Vagina (tissue), 2 donors: Measurements from ENCODE around the gene GMEB2. TPM values are rescaled to one million over a fixed set of nuclear protein-coding genes. Genes with fewer than 3 reads are reported as not detected.
A peak's percentile ranks its signal among the peaks of the same experiment; 100 is the strongest.
"Not testable (repeated sequence)": the region's sequence is repeated elsewhere in the genome, so short reads cannot be mapped to it uniquely, and the experiment has no call there.

Source experiments
- DNase-seq, 2 donors: peaks; one replicate each; pipeline ENCODE4 v3.0.0-alpha.2; 2017; ENCODE audit errors: extremely low spot score in 2 of 2
- H3K27ac ChIP-seq: fragments of 200-600 bp; sonication (generic); one replicate; pipeline ENCODE4 v1.5.1; 2019
- H3K27me3 ChIP-seq: fragments of 200-600 bp; sonication (generic); one replicate; pipeline ENCODE4 v1.5.1; 2019
- H3K36me3 ChIP-seq, 2 donors: fragments of 200-600 bp; sonication (generic); one replicate each; pipeline ENCODE4 v1.5.1; 2017 to 2019
- H3K4me1 ChIP-seq: fragments of 200-600 bp; sonication (generic); one replicate; pipeline ENCODE4 v1.5.1; 2019
- H3K4me3 ChIP-seq, 2 donors: fragments of 200-600 bp; sonication (generic); 1 replicate in 1 of 2; 2 replicates in 1 of 2; pipeline ENCODE4 v1.5.1; 2016 to 2019
- H3K9me3 ChIP-seq: fragments of 200-600 bp; sonication (generic); one replicate; pipeline ENCODE4 v1.5.1; 2019
- POLR2A ChIP-seq, 2 donors: fragments of 450-650 bp; IDR thresholded peaks; one replicate each; pipeline ENCODE4 v1.6.1; 2017; ENCODE audit warnings: antibody characterized with exemption in 2 of 2, mild to moderate bottlenecking in 2 of 2, moderate library complexity in 2 of 2
- POLR2AphosphoS5 ChIP-seq, 2 donors: sonication (generic); formaldehyde crosslinking; IDR thresholded peaks; one replicate each; pipeline ENCODE4 v1.9.0; 2017; ENCODE audit warnings: antibody characterized with exemption in 2 of 2, mild to moderate bottlenecking in 2 of 2, low read depth in 1 of 2; ENCODE audit not compliant: insufficient read depth in 1 of 2
- intact Hi-C: fragments of 100-400 bp; cut with DNase I; formaldehyde crosslinking; loops from one replicate; pipeline ENCODE4 v1.15.1; 2023
- total RNA-seq: library from RNA; depleted of rRNA; stranded (reverse); fragments of >200 nt; gene quantifications from one replicate; pipeline ENCODE4 v1.2.3, GENCODE V29; 2016
- TF ChIP-seq, protein P1 (sequence below), 3 experiments: fragments of 450-650 bp in 2 of 3; fragments of 200-600 bp in 1 of 3; sonication (generic) in 1 of 3; IDR thresholded peaks; one replicate each; pipeline ENCODE4 v1.5.1; 2017 to 2019; ENCODE audit warnings: antibody characterized with exemption in 3 of 3, mild to moderate bottlenecking in 2 of 3, moderate library complexity in 2 of 3

GMEB2 gene
- total RNA-seq, 1 donor from 2014 or later, result 11.3 TPM

DNA sequence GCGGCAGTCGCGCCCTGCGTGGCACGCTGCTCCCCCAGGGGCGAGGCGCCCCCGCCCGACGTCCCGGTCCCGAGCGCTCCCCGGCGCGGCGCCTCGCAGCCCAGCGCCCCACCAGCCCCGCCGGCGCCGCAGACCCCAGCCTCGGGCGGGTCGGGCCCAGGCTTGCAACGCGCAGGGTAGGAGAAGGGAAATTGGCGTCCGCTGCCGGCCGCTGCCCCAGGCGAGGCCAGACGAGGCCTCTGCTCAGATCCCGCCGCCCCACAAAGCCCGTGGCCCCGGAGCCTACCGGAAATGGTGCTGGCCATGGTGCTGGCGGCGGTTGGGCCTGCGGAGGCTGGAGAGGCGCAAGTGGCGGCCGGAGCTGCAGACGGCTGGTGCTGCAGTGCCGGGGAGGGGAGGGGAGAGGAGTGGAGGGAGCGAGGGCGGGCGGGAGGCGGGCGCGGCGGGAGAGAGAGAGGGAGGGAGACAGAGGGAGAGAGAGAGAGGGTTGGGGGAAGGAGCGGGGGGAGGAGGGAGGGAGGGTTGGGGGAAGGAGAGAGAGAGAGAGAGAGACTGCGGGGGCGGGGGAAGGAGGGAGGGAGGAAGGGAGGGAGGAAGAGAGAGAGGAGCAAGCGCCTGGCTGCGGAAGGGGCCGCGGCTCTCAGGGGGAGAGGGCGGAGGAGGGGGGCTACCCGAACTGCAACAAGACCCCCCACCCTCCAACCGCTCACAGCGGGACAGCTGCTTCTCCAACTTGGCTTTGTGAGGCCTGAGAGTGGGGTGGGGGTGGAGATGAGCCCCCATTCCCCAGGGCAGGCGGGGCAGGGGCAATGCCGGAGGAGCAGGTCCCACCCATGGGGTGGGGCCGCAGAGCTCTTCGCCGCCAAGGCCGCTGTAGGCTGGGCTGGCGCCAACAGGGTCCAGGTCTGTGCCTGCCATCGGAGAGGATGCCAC, 26.4 kb upstream of the GMEB2 start, which contains the start of gene STMN3:
STMN3 (minus strand) TSS at position 384 of the 933 bp plus-strand sequence; CDS start at position 305, 79 bp downstream.
- intact Hi-C loops, result no loop called here
- H3K36me3 ChIP-seq, result no peaks in the 10 kb centered on the region
- H3K27ac ChIP-seq, result peak within 1 kb of the TSS; percentile 74
- H3K4me3 ChIP-seq, result peak within 1 kb of the TSS; percentile 52 to 81
- no peaks in the 10 kb centered on the region for H3K27me3 ChIP-seq
- H3K9me3 ChIP-seq, result no peaks in the 10 kb centered on the region
- peaks cover 37% of the 10 kb centered on the region for H3K4me1 ChIP-seq
- no peak for DNase-seq
- TF ChIP-seq, protein P1, sequence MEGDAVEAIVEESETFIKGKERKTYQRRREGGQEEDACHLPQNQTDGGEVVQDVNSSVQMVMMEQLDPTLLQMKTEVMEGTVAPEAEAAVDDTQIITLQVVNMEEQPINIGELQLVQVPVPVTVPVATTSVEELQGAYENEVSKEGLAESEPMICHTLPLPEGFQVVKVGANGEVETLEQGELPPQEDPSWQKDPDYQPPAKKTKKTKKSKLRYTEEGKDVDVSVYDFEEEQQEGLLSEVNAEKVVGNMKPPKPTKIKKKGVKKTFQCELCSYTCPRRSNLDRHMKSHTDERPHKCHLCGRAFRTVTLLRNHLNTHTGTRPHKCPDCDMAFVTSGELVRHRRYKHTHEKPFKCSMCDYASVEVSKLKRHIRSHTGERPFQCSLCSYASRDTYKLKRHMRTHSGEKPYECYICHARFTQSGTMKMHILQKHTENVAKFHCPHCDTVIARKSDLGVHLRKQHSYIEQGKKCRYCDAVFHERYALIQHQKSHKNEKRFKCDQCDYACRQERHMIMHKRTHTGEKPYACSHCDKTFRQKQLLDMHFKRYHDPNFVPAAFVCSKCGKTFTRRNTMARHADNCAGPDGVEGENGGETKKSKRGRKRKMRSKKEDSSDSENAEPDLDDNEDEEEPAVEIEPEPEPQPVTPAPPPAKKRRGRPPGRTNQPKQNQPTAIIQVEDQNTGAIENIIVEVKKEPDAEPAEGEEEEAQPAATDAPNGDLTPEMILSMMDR (IDR thresholded peaks at IDR 0.05), result no peak
- peak in 1 of 2 donors; percentile 12 for TF ChIP-seq POLR2A (IDR thresholded peaks at IDR 0.05)
- TF ChIP-seq POLR2AphosphoS5 (IDR thresholded peaks at IDR 0.05; ENCODE audit: insufficient read depth in 1 of 2, low read depth in 1 of 2), result peak in 1 of 2 donors; percentile 62

DNA sequence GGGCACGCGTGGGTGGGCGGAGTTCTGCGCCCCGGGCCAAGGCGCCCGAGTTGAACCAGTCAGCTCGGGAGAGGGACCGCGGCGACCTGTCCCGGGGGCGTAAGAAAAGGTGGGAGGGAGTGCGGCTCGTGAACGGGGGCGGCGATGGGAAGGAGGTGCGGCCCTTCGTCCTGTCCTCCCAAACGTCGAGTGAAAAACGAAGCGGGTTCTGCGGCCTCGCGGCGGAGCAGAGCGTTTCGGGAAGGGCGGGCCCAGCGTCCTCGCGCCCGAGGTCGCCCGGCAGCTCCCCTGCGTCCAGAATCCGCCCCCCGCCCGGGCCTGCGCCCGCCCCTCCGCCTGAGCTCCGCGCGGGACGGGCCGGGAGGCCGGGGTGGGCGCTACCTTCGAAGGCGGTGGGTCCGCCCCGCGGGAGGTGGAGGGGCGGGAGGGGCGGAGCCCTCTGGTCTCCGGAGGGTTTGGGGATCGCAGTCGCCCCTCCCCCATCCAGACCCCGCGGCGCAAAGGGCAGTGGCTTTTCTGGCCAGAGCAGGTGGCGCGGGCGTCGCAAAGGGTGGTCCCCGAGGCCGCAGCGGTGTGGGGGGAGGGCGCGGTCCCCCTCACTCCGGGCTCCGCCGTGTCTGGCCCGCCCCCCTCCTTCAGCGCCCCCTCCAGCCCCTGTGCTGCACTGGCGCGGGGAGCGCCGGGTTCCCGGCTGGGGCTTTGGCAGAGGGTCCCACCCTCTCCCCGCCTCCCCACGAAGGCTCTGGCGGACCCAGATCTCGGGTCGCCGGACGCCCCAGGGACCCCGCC, 25.5 kb upstream of the GMEB2 start:
- intact Hi-C loops, result no loop called here
- Histone ChIP-seq H3K36me3 (no peaks in the 10 kb centered on the region), H3K4me1 (peaks cover 30% of the 10 kb centered on the region), H3K27ac (peak overlapping the region; percentile 74), H3K9me3 (no peaks in the 10 kb centered on the region), H3K27me3 (no peaks in the 10 kb centered on the region), H3K4me3 (peak overlapping the region; percentile 52 to 81)
- no peak for TF ChIP-seq POLR2A (IDR thresholded peaks at IDR 0.05)
- TF ChIP-seq POLR2AphosphoS5 (IDR thresholded peaks at IDR 0.05; ENCODE audit: insufficient read depth in 1 of 2, low read depth in 1 of 2), result no peak
- TF ChIP-seq, protein P1 (IDR thresholded peaks at IDR 0.05), result no peak
- DNase-seq, result no peak

DNA sequence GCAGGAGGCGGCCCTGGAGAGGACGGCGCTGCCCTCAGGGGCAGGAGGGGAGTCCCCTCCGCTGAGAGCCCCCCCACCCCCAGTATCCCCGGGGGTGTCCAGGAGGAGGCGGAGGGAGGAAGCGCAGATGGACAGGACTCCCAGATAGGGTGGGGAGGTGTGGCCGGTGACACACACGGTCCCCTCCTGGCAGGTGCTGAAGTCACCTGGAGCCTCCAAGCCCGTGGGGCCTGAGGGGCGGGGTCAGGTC, 25.0 kb upstream of the GMEB2 start:
- Histone ChIP-seq H3K9me3 (no peaks in the 10 kb centered on the region), H3K27me3 (no peaks in the 10 kb centered on the region), H3K27ac (no peak overlapping the region), H3K4me1 (peaks cover 26% of the 10 kb centered on the region), H3K36me3 (no peaks in the 10 kb centered on the region), H3K4me3 (peak overlapping the region; percentile 52 to 81)
- intact Hi-C loops, result no loop called here
- TF ChIP-seq, protein P1 (IDR thresholded peaks at IDR 0.05), result no peak
- TF ChIP-seq POLR2A (IDR thresholded peaks at IDR 0.05), result no peak
- no peak for TF ChIP-seq POLR2AphosphoS5 (IDR thresholded peaks at IDR 0.05; ENCODE audit: insufficient read depth in 1 of 2, low read depth in 1 of 2)
- DNase-seq, result no peak

DNA sequence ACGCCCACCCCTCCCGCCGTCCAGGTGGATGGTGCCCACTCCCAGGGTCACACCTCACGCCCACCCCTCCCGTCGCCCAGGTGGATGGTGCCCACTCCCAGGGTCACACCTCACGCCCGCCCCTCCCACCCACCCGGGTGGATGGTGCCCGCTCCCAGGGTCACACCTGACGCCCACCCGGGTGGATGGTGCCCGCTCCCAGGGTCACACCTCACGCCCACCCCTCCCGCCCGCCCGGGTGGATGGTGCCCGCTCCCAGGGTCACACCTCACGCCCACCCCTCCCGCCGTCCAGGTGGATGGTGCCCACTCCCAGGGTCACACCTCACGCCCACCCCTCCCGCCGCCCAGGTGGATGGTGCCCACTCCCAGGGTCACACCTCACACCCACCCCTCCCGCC, 23.6 kb upstream of the GMEB2 start:
- DNase-seq, intact Hi-C loops: not testable (repeated sequence)

DNA sequence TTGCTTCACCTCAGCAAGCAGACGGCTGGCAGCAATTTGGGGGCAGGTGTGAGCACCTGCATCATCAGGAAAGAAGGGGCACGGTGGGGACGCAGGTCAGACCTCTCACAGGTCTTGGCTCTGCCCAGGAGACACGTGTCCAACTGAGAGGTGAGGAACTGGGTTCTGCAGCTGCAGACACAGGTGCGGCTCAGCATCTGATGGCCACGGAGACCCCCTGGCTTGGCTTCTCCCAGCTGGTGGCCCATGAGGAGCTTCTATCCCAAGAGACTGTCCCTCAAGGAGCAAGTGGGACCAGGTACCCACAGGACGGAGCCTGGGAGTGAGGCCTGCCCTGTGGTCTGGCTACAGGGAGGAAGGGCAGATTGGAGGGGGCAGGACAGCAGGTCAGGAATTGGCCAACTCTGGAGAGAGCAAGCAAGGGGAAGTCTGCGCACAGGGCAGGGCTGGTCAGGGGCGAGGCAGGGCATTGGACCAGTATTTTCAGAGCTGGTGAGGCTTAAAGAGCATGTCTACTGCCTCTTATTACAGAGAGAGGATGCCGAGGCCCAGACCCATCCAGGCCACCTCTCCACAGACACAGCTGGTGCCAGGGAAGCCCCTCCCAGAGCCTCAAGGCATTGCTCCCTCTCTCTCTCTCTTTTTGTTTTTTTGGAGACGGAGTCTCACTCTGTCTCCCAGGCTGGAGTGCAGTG, 22.1 kb upstream of the GMEB2 start:
- H3K9me3 ChIP-seq, result no peaks in the 10 kb centered on the region
- intact Hi-C loops, result no loop called here
- DNase-seq, result no peak
- H3K36me3 ChIP-seq, result no peaks in the 10 kb centered on the region
- TF ChIP-seq POLR2A (IDR thresholded peaks at IDR 0.05), result no peak
- TF ChIP-seq, protein P1 (IDR thresholded peaks at IDR 0.05), result no peak
- peaks cover 24% of the 10 kb centered on the region for H3K4me1 ChIP-seq
- H3K27me3 ChIP-seq, result no peaks in the 10 kb centered on the region
- no peak overlapping the region for H3K4me3 ChIP-seq
- H3K27ac ChIP-seq, result no peak overlapping the region

More for the DNA sequence above, 23.6 kb upstream of the GMEB2 start:
- not testable (repeated sequence) for H3K9me3 ChIP-seq, H3K36me3 ChIP-seq, H3K27ac ChIP-seq, H3K27me3 ChIP-seq, H3K4me3 ChIP-seq
- H3K4me1 ChIP-seq, result peaks cover 26% of the 10 kb centered on the region
